ENCODE results near the gene LRSAM1. TPM values are rescaled to one million over a fixed set of nuclear protein-coding genes. Genes with fewer than 3 reads are reported as not detected.
A peak's percentile ranks its signal among the peaks of the same experiment; 100 is the strongest.
"Not testable (repeated sequence)": the region's sequence is repeated elsewhere in the genome, so short reads cannot be mapped to it uniquely, and the experiment has no call there.

LRSAM1 gene
- total RNA-seq, 1 donor from 2014 or later, result 23.8 TPM

DNA sequence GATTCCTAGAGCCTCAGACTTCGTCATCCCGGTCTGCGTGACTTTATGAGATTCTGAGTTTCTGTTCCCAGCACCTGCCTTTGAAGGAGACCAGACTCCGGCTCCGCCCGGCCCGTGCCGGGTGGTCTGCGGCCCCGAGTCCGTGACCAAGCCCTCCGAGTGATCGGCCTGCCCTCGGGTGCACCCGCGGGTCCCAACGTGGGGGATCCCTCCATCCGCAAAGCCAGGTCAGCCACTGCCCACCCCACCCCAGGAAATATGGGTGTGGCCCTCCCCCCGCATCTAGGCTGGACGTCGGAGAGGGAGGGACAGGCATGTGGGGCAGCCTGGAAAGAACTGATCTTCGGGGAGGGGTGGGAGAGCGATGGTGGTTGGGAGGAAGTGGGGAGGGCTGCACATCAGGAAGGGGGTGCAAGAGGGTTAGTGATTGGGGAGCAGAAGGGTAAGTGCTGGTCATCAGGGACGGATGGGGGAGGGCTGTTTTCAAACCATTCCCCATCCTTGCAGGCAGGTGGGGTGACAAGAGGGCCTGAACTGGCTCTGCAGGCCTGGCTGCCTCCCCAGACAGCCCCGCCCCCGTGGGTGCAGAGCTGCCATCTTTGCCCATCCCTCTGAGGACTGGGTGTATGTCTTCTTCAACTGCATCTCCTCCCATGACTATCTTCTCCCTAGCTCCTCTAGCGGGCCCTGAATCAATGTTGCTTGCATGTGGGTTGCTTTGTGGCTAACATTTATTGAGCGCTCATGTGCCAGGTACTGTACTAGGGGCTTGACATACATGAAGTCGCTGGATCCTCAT lies 747 bp downstream of the LRSAM1 start:
- peak overlapping the region; percentile 92 for H3K4me3 Mint-ChIP-seq
- H3K9me3 Mint-ChIP-seq, result peaks cover 7% of the 10 kb centered on the region
- peak; percentile 35 for DNase-seq (ENCODE audit: low spot score)
- peaks cover 48% of the 10 kb centered on the region for H3K4me1 Mint-ChIP-seq (ENCODE audit: low read depth)
- intact Hi-C loops (cut with micrococcal nuclease), result loop anchor here (1.0 to 10.0 kb wide), 11 partner anchors 28 to 507 kb away; partner anchors contain the start of genes PTRH1, ST6GALNAC4, TOR2A and ZNF79
- peak overlapping the region; percentile 98 for H3K27ac Mint-ChIP-seq
- H3K36me3 Mint-ChIP-seq (ENCODE audit: low read depth), result peaks cover 45% of the 10 kb centered on the region
- no peaks in the 10 kb centered on the region for H3K27me3 Mint-ChIP-seq (ENCODE audit: insufficient read depth)

DNA sequence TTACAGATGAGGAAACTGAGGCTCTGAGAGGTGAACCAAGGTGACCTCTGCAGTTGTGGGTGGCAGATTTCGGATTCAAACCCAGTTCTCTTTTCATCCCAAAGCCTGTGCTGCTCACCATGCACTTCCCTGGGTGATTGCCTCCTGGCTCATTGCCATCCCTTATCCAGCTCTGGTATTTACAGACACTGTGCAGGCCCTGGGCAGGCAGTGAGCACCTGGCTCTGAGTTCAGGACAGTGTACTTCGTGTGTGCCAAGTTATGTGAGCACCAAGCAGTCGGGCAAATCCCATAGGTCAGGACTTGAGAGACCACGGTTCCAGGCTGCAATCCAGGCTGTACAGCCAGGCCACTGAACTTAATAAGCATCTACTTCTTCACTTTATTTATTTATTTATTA lies 1.4 kb downstream of the LRSAM1 start:
- Mint-ChIP-seq H3K4me3 (peak overlapping the region; percentile 92), H3K9me3 (peaks cover 5% of the 10 kb centered on the region), H3K27ac (peak overlapping the region; percentile 98), H3K4me1 (ENCODE audit: low read depth) (peaks cover 45% of the 10 kb centered on the region), H3K36me3 (ENCODE audit: low read depth) (peaks cover 44% of the 10 kb centered on the region), H3K27me3 (ENCODE audit: insufficient read depth) (no peaks in the 10 kb centered on the region)
- intact Hi-C loops (cut with micrococcal nuclease), result loop anchor here (1.0 to 10.0 kb wide), 5 partner anchors 117 to 508 kb away; partner anchors contain the start of gene ST6GALNAC4
- DNase-seq (ENCODE audit: low spot score), result no peak

DNA sequence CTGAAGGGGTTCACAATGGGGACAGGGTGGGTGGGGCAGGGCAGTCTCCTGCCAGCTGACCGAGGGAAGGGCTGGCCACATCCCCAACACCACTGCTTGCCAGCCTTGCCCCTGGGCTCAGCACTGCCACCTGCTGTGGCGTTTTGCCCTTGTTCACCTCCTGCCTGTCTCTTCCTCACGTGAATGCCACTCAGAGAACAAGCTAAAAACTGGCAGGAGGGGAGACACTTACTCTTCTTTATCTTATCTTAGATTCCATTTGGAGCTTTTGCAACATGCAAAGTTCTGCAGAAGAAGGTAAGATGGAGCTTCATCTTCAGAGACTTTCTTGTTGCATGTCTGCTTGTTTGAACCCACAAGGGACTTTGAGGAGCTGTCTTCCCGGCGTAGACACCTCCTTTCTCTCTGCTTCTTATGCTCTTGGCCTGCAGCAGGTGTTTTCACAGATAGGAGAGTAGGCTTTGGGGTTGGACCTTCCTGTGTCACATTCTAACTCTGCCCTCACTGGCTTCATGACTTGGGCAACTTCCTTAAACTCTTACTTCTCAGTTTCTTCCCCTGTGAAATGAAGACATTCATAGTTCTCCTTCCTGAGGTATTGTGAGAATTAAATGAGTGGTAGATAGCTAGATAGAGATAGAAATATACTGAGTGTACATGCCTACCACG lies 4.1 kb downstream of the LRSAM1 start:
- intact Hi-C loops (cut with micrococcal nuclease), result loop anchor here (1.0 to 10.0 kb wide), 4 partner anchors 144 to 511 kb away; no protein-coding TSS in a partner anchor
- H3K27me3 Mint-ChIP-seq (ENCODE audit: insufficient read depth), result no peaks in the 10 kb centered on the region
- no peak overlapping the region for H3K27ac Mint-ChIP-seq
- peaks cover 17% of the 10 kb centered on the region for H3K36me3 Mint-ChIP-seq (ENCODE audit: low read depth)
- DNase-seq (ENCODE audit: low spot score), result no peak
- H3K4me3 Mint-ChIP-seq, result no peak overlapping the region
- H3K9me3 Mint-ChIP-seq, result no peaks in the 10 kb centered on the region
- peaks cover 17% of the 10 kb centered on the region for H3K4me1 Mint-ChIP-seq (ENCODE audit: low read depth)

DNA sequence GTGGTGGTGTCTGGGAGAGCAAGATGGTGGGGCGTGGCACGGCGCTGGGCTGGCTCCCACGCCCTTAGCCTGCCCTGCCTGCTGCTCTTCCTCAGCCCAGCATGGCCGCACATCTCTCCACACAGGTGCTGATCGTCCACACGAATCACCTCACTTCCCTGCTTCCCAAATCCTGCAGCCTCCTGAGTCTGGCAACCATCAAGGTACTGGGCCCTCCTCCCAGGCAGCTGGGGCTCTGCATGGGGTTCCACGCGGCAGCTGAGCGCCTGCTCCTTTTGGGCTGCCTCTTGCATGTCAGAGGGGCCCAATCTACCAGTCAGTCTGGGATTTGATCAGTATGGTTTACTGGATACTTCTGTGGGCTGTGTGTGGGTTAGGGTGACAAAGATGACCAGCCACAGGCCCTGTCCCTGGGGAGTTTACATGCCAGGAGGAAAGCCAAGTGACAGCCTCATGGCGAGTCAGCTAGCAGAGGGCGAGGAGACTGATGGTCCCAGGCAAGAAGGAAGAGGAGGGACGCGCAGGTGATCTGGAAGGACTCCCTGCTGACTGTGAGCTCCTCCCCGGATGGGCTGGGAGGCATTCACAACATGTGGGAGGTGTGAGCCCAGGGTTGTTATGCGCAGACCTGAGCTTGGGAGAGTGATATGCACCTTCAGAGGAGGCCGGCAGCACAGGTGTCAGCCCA lies 6.0 kb downstream of the LRSAM1 start:
- DNase-seq (ENCODE audit: low spot score), result no peak
- H3K4me3 Mint-ChIP-seq, result no peak overlapping the region
- no peaks in the 10 kb centered on the region for H3K9me3 Mint-ChIP-seq
- peaks cover 19% of the 10 kb centered on the region for H3K36me3 Mint-ChIP-seq (ENCODE audit: low read depth)
- H3K27me3 Mint-ChIP-seq (ENCODE audit: insufficient read depth), result no peaks in the 10 kb centered on the region
- H3K27ac Mint-ChIP-seq, result no peak overlapping the region
- peaks cover 10% of the 10 kb centered on the region for H3K4me1 Mint-ChIP-seq (ENCODE audit: low read depth)
- intact Hi-C loops (cut with micrococcal nuclease), result loop anchor here (10.0 kb wide), 3 partner anchors 173 to 513 kb away; no protein-coding TSS in a partner anchor

DNA sequence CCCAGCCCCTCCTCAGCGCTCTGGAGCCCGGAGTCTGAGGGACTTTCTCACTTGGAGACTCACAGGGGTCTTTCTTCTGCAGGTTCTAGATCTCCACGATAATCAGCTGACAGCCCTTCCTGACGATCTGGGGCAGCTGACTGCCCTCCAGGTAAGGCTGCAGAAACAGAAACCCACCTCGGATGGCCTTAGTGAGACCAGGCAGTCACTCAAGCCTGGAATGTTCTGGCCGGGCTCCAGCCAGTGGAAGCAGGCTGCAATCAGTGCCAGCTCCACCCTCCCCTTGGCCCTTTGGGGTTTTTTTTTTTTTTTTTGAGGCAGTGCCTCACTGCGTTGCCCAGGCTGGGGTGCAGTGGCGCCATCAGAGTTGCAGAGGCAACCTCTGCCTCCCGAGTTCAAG lies 7.6 kb downstream of the LRSAM1 start:
- intact Hi-C loops (cut with micrococcal nuclease), result loop anchor here (10.0 kb wide), 3 partner anchors 174 to 514 kb away; no protein-coding TSS in a partner anchor
- DNase-seq (ENCODE audit: low spot score), result no peak
- H3K36me3 Mint-ChIP-seq (ENCODE audit: low read depth), result peaks cover 25% of the 10 kb centered on the region
- no peaks in the 10 kb centered on the region for H3K4me1 Mint-ChIP-seq (ENCODE audit: low read depth)
- H3K9me3 Mint-ChIP-seq, result no peaks in the 10 kb centered on the region
- H3K4me3 Mint-ChIP-seq, result no peak overlapping the region
- no peaks in the 10 kb centered on the region for H3K27me3 Mint-ChIP-seq (ENCODE audit: insufficient read depth)
- H3K27ac Mint-ChIP-seq, result no peak overlapping the region

DNA sequence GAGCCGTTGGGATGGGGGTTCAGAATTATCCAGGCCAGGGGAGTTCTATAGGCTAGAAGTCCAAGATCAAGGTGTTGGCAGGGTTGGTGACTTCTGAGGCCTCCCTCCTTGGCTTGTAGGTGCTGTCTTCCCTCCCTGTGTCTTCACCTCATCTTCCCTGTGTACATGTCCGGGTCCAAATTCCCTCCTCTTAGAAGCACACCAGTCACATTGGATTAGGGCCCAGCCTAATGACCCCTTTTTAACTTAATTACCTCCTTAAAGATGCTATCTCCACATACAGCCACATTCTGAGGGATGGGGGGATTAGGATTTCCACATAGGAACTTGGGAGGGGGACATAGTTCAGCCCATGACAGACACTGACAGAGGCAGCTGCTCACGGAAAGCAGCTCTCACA lies 12.1 kb downstream of the LRSAM1 start:
- no peak overlapping the region for H3K27ac Mint-ChIP-seq
- H3K4me3 Mint-ChIP-seq, result no peak overlapping the region
- intact Hi-C loops (cut with micrococcal nuclease), result no loop called here
- no peaks in the 10 kb centered on the region for H3K27me3 Mint-ChIP-seq (ENCODE audit: insufficient read depth)
- H3K4me1 Mint-ChIP-seq (ENCODE audit: low read depth), result no peaks in the 10 kb centered on the region
- DNase-seq (ENCODE audit: low spot score), result no peak
- H3K9me3 Mint-ChIP-seq, result no peaks in the 10 kb centered on the region
- peaks cover 19% of the 10 kb centered on the region for H3K36me3 Mint-ChIP-seq (ENCODE audit: low read depth)

DNA sequence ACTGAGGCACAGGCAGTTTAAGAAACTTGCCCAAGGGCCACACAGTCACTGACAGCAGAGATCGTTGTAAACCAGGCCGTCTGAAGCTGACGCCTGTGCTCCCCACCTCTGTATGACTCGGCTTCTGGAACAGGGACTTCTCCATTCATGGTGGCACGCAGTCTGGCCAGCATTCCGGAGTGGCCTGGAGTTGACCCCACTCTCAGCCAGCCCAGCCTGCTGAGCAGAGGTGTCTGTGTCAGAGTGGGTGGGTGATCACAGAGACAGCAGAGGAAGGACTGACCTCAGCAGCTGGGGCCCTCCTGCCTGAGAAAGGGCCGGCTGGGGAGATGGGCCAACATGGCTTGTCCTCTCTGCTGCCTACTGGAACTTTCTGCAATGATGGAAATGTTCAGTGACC lies 12.6 kb downstream of the LRSAM1 start:
- Mint-ChIP-seq H3K4me3 (no peak overlapping the region), H3K9me3 (no peaks in the 10 kb centered on the region), H3K36me3 (ENCODE audit: low read depth) (peaks cover 21% of the 10 kb centered on the region), H3K27me3 (ENCODE audit: insufficient read depth) (no peaks in the 10 kb centered on the region), H3K27ac (no peak overlapping the region), H3K4me1 (ENCODE audit: low read depth) (no peaks in the 10 kb centered on the region)
- DNase-seq (ENCODE audit: low spot score), result no peak
- intact Hi-C loops (cut with micrococcal nuclease), result no loop called here

DNA sequence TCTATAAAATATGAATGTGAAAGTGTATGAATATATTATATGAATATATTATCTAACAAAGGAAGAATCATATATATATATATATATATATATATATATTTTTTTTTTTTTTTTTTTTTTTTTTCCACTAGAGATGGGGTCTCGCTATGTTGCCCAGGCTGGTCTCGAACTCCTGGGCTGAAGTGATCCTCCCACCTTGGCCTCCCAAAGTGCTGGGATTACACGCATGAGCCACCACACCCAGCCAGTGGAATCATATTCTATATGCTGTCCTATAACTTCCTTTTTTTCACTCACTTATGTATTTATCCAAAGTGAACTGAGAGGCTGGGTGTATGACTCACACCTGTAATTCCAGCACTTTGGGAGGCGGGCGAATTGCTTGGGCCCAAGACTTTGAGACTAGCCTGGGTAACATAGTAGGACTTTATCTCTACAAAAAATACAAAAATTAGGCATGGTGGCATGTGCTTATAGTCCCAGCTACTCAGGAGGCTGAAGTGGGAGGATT lies 15.2 kb downstream of the LRSAM1 start:
- H3K27me3 Mint-ChIP-seq (ENCODE audit: insufficient read depth); H3K9me3 Mint-ChIP-seq; H3K4me3 Mint-ChIP-seq; H3K27ac Mint-ChIP-seq; H3K4me1 Mint-ChIP-seq (ENCODE audit: low read depth); DNase-seq (ENCODE audit: low spot score); intact Hi-C loops (cut with micrococcal nuclease): not testable (repeated sequence)
- H3K36me3 Mint-ChIP-seq (ENCODE audit: low read depth), result peaks cover 27% of the 10 kb centered on the region

DNA sequence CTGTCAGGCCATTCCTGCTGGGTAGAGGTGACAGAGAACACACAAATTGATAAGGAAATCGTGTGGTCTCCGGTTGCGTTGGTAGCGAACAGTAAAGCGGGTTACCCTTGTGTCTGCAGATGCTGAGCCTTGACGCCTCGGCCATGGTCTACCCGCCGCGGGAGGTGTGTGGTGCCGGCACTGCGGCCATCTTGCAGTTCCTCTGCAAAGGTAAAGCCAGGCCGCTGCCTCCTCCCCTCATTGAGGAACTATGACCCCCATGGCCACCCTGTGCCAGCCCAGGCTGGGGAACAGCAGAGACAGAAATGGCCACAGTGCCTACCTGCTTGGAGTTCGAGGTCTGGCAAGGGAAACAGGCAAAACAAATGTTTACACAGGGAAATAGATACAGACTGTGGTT lies 16.3 kb downstream of the LRSAM1 start:
- no peak overlapping the region for H3K27ac Mint-ChIP-seq
- H3K4me3 Mint-ChIP-seq, result no peak overlapping the region
- H3K27me3 Mint-ChIP-seq (ENCODE audit: insufficient read depth), result no peaks in the 10 kb centered on the region
- intact Hi-C loops (cut with micrococcal nuclease), result no loop called here
- no peak for DNase-seq (ENCODE audit: low spot score)
- no peaks in the 10 kb centered on the region for H3K4me1 Mint-ChIP-seq (ENCODE audit: low read depth)
- H3K36me3 Mint-ChIP-seq (ENCODE audit: low read depth), result peaks cover 21% of the 10 kb centered on the region
- no peaks in the 10 kb centered on the region for H3K9me3 Mint-ChIP-seq

DNA sequence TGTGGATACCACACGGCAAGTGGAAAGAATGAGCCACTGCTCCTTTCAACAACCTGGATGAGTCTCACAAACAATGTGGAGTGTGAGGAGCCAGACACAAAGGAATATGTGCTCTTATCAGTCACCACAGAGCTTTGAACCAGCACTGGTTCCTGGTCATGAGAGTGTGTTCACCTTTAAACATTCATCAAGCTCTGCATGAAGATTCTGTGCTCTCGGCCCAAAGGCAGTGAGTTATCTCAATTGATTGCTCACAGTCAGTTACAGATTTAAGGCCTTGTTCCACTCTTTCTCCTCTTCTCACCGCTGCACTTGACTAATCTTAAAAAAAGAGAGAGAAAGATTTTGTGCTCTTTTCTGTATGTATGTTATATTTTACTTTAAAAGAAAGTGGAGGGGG lies 19.4 kb downstream of the LRSAM1 start:
- no peak for DNase-seq (ENCODE audit: low spot score)
- intact Hi-C loops (cut with micrococcal nuclease), result no loop called here
- Mint-ChIP-seq H3K36me3 (ENCODE audit: low read depth) (peaks cover 23% of the 10 kb centered on the region), H3K4me1 (ENCODE audit: low read depth) (no peaks in the 10 kb centered on the region), H3K27ac (no peak overlapping the region), H3K9me3 (no peaks in the 10 kb centered on the region), H3K27me3 (ENCODE audit: insufficient read depth) (no peaks in the 10 kb centered on the region), H3K4me3 (no peak overlapping the region)

DNA sequence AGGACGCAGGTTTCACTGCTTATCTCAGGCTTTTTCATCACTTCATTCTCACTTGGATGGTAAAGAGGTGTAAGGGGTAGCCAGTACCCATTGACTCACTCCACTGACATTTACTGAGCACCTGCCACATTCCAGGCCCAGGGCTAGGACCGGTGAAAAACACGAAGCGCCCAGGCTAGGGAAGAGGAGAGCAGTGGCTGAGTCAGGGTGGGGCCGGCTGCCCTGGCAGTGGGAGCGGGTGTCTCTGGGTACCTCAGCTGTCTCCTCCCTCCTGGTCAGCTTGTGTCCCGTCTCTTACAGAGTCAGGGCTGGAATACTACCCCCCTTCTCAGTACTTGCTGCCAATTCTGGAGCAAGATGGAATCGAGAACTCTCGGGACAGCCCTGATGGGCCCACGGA lies 22.2 kb downstream of the LRSAM1 start:
- Mint-ChIP-seq H3K4me1 (ENCODE audit: low read depth) (no peaks in the 10 kb centered on the region), H3K27ac (no peak overlapping the region), H3K36me3 (ENCODE audit: low read depth) (peaks cover 21% of the 10 kb centered on the region), H3K27me3 (ENCODE audit: insufficient read depth) (no peaks in the 10 kb centered on the region), H3K9me3 (no peaks in the 10 kb centered on the region), H3K4me3 (no peak overlapping the region)
- DNase-seq (ENCODE audit: low spot score), result no peak
- intact Hi-C loops (cut with micrococcal nuclease), result no loop called here

DNA sequence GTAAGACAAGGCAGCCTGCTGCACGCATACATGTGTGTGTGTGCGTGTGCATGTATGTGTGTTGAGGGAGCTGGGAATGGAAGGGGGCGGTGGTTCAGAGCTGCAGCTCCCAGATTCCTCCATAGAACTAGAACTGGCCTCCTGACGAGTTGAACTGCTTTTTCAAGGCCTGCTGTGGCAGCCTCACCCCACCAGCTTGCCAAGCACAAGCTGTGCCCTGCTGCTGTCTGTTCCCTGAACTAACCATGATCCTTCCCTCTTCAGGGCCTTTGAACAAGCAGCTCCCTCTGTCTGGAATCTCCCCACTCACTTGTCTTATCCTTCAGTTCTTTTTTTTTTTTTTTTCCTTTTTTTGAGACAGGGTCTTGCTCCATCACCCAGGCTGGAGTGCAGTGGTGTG lies 22.6 kb downstream of the LRSAM1 start:
- Mint-ChIP-seq H3K27me3 (ENCODE audit: insufficient read depth) (no peaks in the 10 kb centered on the region), H3K9me3 (no peaks in the 10 kb centered on the region), H3K4me3 (no peak overlapping the region), H3K36me3 (ENCODE audit: low read depth) (peaks cover 19% of the 10 kb centered on the region), H3K4me1 (ENCODE audit: low read depth) (no peaks in the 10 kb centered on the region), H3K27ac (no peak overlapping the region)
- no peak for DNase-seq (ENCODE audit: low spot score)
- intact Hi-C loops (cut with micrococcal nuclease), result no loop called here

Data from activated T-helper 1 cell treated with anti-CD3 and anti-CD28 coated beads, Interleukin-12 subunit alpha, Interleukin-12 subunit beta, Interleukin-2, Interleukin-4 antibody, amounts not matched to agents 30 ng/mL and 10 ng/mL and 1 ng/mL, durations not matched to agents 14 hours and 24 hours and 36 hours (primary cell).